ENCODE data around the gene OR52E8. TPM values are rescaled to one million over a fixed set of nuclear protein-coding genes. Genes with fewer than 3 reads are reported as not detected.

The OR52E8 gene
- total RNA-seq, result not detected

GRCh38 chr11:5857590-5857989 lies at the start of gene OR52E8:
Gene OR52E8, minus strand, starts transcription at chr11:5857690. Its CDS starts 0 bp downstream, at chr11:5857690.

GRCh38 chr11:5892908-5893307 lies 35.4 kb upstream of the OR52E8 start, which contains the start of gene OR52E5:
Gene OR52E5, plus strand, starts transcription at chr11:5893208. Its CDS starts 7,569 bp downstream, at chr11:5900777.

GRCh38 chr11:5880329-5880728 lies 22.8 kb upstream of the OR52E8 start, which contains the start of gene OR52E4:
Gene OR52E4, plus strand, starts transcription at chr11:5880629. Its CDS starts 3,664 bp downstream, at chr11:5884293.

GRCh38 chr11:5841797-5842196 lies 15.7 kb downstream of the OR52E8 start, which contains the start of gene OR52E6:
Gene OR52E6, minus strand, starts transcription at chr11:5841897. Its CDS starts 0 bp downstream, at chr11:5841897.

GRCh38 chr11:5808500-5809121 lies 48.9 kb downstream of the OR52E8 start, which contains the start of gene OR52N2:
Gene OR52N2, plus strand, starts transcription at chr11:5808924. Its CDS starts 11,412 bp downstream, at chr11:5820336.

Other genes with a start within 250 kb of the OR52E8 start
- gene TRIM34, start 232.7 kb downstream of the OR52E8 start, total RNA-seq, result 8.1 TPM
- gene TRIM5, start 172.6 kb downstream of the OR52E8 start, total RNA-seq, result 37.5 TPM
- gene TRIM22, start 167.9 kb downstream of the OR52E8 start, total RNA-seq, result 22.4 TPM
- not detected for gene OR56B1, start 121.2 kb downstream of the OR52E8 start, total RNA-seq
- not detected for gene OR52N4, start 103.4 kb downstream of the OR52E8 start, total RNA-seq
- not detected for gene OR52N5, start 74.3 kb downstream of the OR52E8 start, total RNA-seq
- not detected for gene OR52N1, start 66.4 kb downstream of the OR52E8 start, total RNA-seq
- not detected for gene OR52N2, start 48.8 kb downstream of the OR52E8 start, total RNA-seq
- not detected for gene OR52E6, start 15.8 kb downstream of the OR52E8 start, total RNA-seq
- not detected for gene OR52E4, start 22.9 kb upstream of the OR52E8 start, total RNA-seq
- gene OR52E5, start 35.5 kb upstream of the OR52E8 start, total RNA-seq, result not detected
- not detected for gene OR56A3, start 84.6 kb upstream of the OR52E8 start, total RNA-seq
- gene OR56A5, start 110.8 kb upstream of the OR52E8 start, total RNA-seq, result not detected
- not detected for gene OR52L1, start 129.3 kb upstream of the OR52E8 start, total RNA-seq
- not detected for gene OR56A4, start 149.3 kb upstream of the OR52E8 start, total RNA-seq
- 0.12 TPM for gene OR56A1, start 173.1 kb upstream of the OR52E8 start, total RNA-seq
- gene OR56B4, start 250.0 kb upstream of the OR52E8 start, total RNA-seq, result not detected

All from metanephros (tissue), 1 donor.